Measurements from ENCODE around the gene ZNF771. TPM values are rescaled to one million over a fixed set of nuclear protein-coding genes. Genes with fewer than 3 reads are reported as not detected.
A peak's percentile ranks its signal among the peaks of the same experiment; 100 is the strongest.

ZNF771 gene
- total RNA-seq, result 10 to 100 TPM in 1 of 4 donors, 1 to 10 TPM in 3; 3.7 to 15.1 (median 7.0) TPM

DNA sequence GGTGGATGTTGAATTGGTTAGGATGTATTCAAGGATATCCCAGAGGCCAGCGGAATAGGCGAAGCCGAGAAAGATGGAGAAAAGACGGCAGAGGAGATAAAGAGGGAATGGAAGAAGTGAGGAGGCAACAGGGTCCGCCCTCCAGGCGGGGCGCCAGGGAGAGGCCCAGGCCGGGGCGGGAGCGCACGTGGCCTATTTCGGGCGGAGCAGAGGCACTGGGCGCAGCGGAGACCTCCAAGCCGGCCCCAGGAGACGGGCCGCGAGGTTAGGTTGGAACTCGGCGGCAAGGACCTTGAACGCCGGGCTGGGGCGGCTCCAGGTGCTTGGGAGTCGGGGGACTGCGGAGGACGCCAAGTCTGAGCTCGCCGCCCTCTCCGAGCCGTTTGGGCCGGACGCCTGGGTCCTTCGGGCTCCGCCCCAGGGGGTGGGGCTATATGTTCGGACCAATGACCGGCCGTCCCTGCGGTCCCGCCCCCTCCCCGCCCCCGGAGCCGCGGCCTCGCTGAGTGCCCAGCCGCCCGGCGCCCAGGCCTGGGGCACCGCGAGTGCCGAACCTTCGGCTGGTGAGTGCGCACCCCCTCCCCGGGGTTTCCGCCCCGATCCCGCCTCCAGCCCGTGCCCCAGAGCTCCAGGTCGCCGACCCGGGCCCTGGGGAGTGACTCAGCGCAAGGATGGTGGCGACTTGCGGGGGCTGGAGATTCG is at the start of gene ZNF771:
Gene ZNF771 (plus strand): TSS at position 505 of the 702 bp plus-strand sequence. CDS start 448 bp downstream, outside the sequence.
- Histone ChIP-seq H3K36me3 (peaks cover 0 to 11% (median 0%) of the 10 kb centered on the region in 3 donors), H3K9me3 (no peaks in the 10 kb centered on the region), H3K4me3 (peak within 1 kb of the TSS; percentile 63 to 90 (median 68)), H3K27me3 (no peaks in the 10 kb centered on the region), H3K4me1 (peaks cover 14 to 32% (median 26%) of the 10 kb centered on the region in 3 donors), H3K27ac (peak within 1 kb of the TSS; percentile 85 to 95 (median 89))
- 0 to 1% methylated on average over 17 to 22 of the region's 65 CpGs for WGBS, 2 donors
- intact Hi-C loops (cut with DNase I), result no loop called here
- TF ChIP-seq, protein P1, sequence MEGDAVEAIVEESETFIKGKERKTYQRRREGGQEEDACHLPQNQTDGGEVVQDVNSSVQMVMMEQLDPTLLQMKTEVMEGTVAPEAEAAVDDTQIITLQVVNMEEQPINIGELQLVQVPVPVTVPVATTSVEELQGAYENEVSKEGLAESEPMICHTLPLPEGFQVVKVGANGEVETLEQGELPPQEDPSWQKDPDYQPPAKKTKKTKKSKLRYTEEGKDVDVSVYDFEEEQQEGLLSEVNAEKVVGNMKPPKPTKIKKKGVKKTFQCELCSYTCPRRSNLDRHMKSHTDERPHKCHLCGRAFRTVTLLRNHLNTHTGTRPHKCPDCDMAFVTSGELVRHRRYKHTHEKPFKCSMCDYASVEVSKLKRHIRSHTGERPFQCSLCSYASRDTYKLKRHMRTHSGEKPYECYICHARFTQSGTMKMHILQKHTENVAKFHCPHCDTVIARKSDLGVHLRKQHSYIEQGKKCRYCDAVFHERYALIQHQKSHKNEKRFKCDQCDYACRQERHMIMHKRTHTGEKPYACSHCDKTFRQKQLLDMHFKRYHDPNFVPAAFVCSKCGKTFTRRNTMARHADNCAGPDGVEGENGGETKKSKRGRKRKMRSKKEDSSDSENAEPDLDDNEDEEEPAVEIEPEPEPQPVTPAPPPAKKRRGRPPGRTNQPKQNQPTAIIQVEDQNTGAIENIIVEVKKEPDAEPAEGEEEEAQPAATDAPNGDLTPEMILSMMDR (IDR thresholded peaks at IDR 0.05), result peak in 2 of 6 experiments; percentile 6 to 19
- peak in 2 of 4 donors; percentile 54 to 62 for TF ChIP-seq POLR2A (IDR thresholded peaks at IDR 0.05)
- peak; percentile 51 for DNase-seq

DNA sequence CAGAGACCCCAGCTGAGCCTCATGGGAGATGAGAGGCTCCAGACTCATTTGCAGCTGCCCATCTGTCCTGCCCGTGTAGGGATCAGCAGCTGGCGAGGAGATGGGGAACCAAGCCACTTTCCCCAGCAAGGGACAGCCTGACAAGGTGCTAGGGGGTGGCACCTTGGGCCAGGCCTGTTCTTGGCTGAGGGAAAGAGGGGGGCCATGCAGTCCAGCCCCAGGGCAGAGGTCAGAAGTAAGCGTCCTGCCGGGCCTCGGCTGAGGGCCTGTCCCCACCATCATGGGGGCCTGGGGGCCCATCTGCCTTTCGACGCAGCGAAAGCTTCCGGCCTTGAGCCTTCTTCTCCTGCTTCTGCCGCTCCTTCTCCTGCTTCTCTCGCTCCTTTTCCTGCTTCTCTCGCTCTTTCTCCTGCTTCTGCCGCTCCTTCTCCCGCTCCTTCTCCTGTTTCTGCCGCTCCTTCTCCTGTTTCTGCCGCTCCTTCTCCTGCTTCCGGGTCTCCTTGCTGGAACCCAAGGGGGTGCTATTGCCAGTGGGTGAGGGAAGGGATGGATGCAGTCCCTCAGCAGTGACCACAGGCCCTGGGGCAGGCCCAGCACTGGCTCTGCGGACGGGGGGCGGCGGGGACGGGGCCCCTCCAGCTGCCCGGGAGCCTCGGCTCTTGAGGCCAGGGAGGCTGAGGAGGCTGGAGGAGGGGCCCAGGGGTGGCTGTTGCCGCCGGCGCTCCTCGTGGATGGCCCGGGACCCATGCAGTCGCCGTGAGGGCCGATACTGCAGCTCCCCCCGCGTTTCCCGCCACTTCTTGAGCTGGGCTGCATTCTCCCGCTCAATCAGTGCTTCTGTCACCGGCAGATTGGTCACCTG is 49.5 kb upstream of the ZNF771 start:
- H3K27me3 ChIP-seq, result no peaks in the 10 kb centered on the region
- H3K36me3 ChIP-seq, result peaks cover 22 to 76% (median 25%) of the 10 kb centered on the region in 3 donors
- 80 to 86% methylated on average over 16 to 19 of the region's 37 CpGs for WGBS, 2 donors
- peaks cover 23 to 54% (median 25%) of the 10 kb centered on the region in 3 donors for H3K4me1 ChIP-seq
- H3K9me3 ChIP-seq, result no peaks in the 10 kb centered on the region
- TF ChIP-seq, protein P1 (IDR thresholded peaks at IDR 0.05), result no peak
- TF ChIP-seq POLR2A (IDR thresholded peaks at IDR 0.05), result no peak
- intact Hi-C loops (cut with DNase I), result no loop called here
- no peak overlapping the region for H3K4me3 ChIP-seq
- no peak overlapping the region for H3K27ac ChIP-seq
- no peak for DNase-seq

DNA sequence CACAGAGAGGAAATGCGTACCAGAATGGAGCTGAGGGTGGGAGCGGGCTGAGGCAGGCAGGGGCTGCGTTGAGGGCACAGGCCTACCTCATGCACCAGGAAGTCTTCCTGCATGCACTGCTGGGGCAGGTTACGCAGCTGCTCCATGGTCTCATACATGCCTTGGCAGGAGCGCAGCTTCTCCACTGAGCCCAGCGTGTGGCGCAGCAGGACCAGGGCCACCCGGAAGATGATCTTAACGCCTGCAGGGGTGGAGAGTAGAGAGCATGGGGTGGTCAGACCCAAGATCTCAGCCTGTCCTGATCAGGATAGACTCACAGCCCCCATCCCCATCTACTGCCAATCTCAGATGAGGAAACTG is 48.8 kb upstream of the ZNF771 start:
- Histone ChIP-seq H3K4me3 (no peak overlapping the region), H3K9me3 (no peaks in the 10 kb centered on the region), H3K27ac (no peak overlapping the region), H3K36me3 (peaks cover 22 to 76% (median 25%) of the 10 kb centered on the region in 3 donors), H3K4me1 (peaks cover 17 to 48% (median 21%) of the 10 kb centered on the region in 3 donors), H3K27me3 (no peaks in the 10 kb centered on the region)
- intact Hi-C loops (cut with DNase I), result no loop called here
- no peak for TF ChIP-seq POLR2A (IDR thresholded peaks at IDR 0.05)
- 84 to 95% methylated on average over 6 to 8 of the region's 9 CpGs for WGBS, 2 donors
- no peak for DNase-seq

DNA sequence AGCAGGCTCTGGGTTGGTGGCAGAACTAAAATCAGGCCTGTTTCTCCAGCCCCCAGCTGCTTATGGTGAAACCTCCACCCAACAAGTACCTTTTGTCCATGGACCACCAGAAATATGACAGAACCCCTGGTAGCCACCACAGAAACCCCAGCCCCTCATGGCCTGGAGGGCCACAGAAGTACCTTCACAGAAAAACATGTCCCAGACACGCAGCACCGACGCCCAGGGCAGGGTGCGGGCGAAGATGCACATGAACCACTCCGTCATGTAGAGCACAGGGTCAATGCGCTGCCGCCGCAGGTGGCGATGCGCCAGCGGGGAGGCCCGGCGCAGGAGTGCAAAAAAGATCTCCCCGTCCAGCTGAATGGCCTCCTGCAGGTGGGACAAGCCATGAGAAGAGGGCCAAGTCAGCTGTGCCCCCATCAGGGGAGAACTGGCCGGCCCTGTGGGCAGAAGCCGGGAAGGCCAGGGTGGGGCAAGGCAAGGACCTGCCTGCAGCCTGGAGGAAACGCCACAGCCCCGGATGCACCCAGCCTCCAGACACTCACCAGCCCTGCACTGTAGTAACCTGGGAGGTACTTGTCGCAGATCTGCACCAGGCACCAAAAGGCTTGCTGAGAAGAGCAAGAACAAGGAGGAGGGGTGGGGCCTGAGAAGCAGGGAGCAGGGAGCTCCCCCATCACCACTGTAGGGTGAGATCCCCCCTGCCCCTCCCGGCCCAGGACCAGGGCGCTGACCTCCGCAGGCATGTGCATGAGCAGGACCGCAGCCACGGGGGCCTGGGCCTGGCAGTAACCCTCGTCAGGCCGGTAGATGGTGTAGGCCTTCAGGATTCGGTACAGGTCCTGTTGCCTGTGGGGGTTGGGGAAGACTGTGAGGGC is 48.2 kb upstream of the ZNF771 start:
- H3K36me3 ChIP-seq, result peaks cover 22 to 79% (median 25%) of the 10 kb centered on the region in 3 donors
- no peak overlapping the region for H3K27ac ChIP-seq
- intact Hi-C loops (cut with DNase I), result no loop called here
- DNase-seq, result no peak
- TF ChIP-seq, protein P1 (IDR thresholded peaks at IDR 0.05), result no peak
- TF ChIP-seq POLR2A (IDR thresholded peaks at IDR 0.05), result no peak
- H3K27me3 ChIP-seq, result no peaks in the 10 kb centered on the region
- 78 to 83% methylated on average over 12 to 20 of the region's 28 CpGs for WGBS, 2 donors
- H3K9me3 ChIP-seq, result no peaks in the 10 kb centered on the region
- H3K4me1 ChIP-seq, result peaks cover 10 to 41% (median 14%) of the 10 kb centered on the region in 3 donors
- no peak overlapping the region for H3K4me3 ChIP-seq

DNA sequence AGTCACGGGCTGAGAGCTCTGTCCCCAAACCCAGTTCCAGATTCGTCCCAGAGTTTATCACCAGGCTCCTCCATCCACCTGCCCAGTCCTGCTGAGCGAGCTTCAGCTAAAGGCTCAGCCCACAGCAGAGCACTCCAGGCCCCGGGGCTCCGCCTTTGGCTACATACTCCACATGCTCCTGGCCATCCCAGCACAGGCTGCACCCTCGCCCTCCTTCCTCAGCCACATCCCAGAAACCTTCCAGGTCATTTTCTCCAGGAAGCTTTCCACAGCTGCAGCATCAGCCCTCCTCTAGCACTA is 47.6 kb upstream of the ZNF771 start:
- H3K4me1 ChIP-seq, result peaks cover 9 to 38% (median 14%) of the 10 kb centered on the region in 3 donors
- 71 to 75% methylated on average over 6 of the region's 6 CpGs for WGBS, 2 donors
- no peak for DNase-seq
- H3K27me3 ChIP-seq, result no peaks in the 10 kb centered on the region
- H3K9me3 ChIP-seq, result no peaks in the 10 kb centered on the region
- no peak overlapping the region for H3K4me3 ChIP-seq
- peaks cover 22 to 85% (median 28%) of the 10 kb centered on the region in 3 donors for H3K36me3 ChIP-seq
- H3K27ac ChIP-seq, result no peak overlapping the region
- TF ChIP-seq POLR2A (IDR thresholded peaks at IDR 0.05), result no peak
- TF ChIP-seq, protein P1 (IDR thresholded peaks at IDR 0.05), result no peak
- intact Hi-C loops (cut with DNase I), result no loop called here

Data from esophagus squamous epithelium (tissue), 5 donors.